Stimulated activated CD4-positive, alpha-beta T cell treated with anti-CD3 and anti-CD28 coated beads, Interleukin-15, amount 100 ng/mL, for 1 hour (primary cell): ENCODE data around the gene CSN2.
"Not testable (repeated sequence)": the region's sequence is repeated elsewhere in the genome, so short reads cannot be mapped to it uniquely, and the experiment has no call there.

ENCODE experiments used
- DNase-seq, 2 donors: peaks; one replicate each; pipeline ENCODE4 v3.0.0-alpha.2; 2020; ENCODE audit warnings: low read depth in 1 of 2, low spot score in 1 of 2

CSN2 gene, protein sequence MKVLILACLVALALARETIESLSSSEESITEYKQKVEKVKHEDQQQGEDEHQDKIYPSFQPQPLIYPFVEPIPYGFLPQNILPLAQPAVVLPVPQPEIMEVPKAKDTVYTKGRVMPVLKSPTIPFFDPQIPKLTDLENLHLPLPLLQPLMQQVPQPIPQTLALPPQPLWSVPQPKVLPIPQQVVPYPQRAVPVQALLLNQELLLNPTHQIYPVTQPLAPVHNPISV

DNA sequence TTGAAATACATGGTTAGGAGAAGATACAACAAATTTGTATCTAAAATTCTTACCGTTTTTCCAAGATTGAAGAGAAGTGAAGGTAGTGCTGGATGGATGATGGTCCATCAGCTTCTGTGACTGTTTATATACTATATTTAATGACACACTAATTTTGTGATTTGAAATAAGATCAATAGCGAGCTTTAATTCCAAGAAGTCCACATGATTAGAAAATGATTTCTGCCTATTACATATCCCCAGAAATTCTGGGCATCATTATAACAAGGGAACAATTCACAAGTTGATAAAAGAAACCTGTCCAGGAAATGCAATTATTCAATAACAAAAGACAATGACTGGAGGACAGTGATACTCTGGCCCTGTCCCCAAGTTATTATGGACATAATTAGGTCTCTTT is at the start of gene CSN2:
Gene CSN2, minus strand, starts transcription at position 101 of the 400 bp plus-strand sequence. CDS start 4,733 bp downstream, outside the sequence.
- DNase-seq: no peak

DNA sequence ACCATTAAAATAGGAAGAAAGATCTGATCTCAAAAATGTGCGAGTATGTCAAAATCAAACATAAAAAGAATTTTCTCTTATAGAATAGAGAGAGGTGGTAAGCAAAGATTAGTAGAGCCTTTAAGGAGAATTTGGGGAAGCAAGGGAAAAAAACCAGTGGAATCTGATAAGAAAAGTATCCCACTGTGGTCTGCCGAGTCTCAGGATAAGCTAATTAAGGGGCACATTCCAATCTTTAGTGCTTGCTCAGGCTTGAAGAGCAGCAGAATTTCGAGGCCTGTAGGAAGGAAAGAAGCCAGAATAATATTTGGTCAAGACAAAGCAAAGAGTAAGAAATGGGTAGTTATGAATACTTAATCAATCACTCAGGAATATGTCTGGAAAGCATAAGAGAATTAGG is 43.2 kb upstream of the CSN2 start:
- no peak for DNase-seq

DNA sequence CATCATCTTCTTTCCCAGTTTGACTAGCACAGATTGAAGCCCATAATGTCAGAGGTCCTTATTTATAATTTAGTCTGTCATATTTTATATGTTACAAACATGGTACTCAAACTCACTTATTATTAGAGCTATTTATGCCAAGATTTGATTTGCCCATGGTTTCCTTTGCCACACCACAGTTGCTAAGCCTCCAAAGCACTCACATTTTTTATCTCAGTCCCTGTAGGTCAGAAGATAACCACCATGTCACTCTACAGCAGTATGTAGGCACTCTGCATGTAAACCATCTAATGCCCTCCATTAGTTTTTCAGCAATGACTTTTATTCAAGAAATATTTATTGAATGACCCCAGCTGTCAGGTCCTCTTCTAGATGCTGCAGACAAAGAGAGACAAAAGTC is 37.0 kb upstream of the CSN2 start:
- no peak for DNase-seq

DNA sequence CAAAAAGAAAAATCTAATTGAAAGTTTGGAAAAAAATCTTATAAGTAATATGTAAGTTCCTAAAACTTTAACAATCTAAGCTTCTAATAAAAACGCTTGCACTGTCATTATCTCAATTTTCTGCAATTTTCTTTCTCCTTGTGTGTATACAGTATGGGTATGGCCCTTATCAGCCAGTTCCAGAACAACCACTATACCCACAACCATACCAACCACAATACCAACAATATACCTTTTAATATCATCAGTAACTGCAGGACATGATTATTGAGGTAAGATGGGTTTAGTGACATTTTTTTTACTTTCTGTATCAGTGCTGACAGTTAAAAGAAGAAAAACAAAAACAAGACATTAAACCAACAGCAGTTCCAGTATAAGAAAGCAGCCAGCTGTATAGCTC is 35.2 kb upstream of the CSN2 start:
- no peak for DNase-seq

DNA sequence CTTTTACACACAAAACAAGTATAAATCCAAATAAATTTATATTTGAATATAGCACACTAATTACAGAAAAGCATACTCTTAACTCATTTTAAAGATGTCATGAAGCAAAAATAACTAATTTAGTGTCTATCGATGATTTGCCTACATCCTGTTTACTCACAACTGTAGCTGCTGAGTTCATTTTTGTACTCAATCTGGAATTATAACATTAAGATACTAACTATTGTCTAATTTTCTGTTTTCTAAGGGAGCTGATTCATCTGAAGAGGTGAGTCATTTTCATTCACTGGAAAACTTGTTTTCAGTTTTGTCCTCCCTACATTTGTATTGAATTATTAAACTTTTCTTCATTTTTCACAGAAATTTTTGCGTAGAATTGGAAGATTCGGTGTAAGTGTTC is 33.9 kb upstream of the CSN2 start:
- no peak for DNase-seq

DNA sequence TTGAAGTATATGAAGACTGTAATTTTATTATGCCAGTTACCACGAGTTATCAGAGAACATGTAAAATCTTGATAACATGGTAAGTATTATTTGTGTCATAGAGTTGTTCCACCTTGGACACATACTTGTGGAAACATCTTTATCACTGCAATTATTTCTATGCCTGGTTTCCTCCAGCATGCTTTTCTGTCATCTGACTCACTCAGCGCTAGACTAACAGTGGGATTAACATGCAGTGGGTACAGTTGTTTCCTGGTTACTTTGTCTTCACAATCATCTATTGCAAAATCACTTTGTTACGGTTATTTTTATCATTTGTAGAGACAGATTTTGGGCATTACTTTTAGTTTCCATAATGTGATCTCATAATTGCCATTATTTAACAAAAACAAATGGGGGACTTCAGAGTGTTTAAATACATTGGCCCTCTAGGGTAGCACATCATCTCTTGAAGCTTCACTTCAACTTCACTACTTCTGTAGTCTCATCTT is 30.0 kb upstream of the CSN2 start, which contains the start of gene STATH:
Gene STATH, plus strand, starts transcription at position 441 of the 491 bp plus-strand sequence. CDS start 2,472 bp downstream, outside the sequence.
- no peak for DNase-seq

DNA sequence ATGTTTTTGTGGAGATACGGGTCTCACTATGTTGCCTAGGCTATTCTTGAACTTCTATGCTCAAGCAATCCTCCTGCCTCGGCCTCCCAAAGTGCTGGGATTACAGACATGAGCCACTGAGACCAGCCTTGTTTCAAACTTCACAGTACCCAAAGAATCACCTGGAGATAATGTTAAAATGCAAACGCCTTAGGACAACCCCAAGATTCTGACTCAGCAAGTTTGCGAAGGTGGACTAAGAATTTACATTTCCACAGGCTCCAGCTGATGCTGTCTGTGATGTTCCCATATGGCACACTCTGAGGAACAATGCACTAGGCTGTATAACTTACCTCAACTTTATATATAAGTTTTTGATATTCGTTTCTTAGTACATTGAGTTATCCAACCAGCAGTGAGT is 29.3 kb upstream of the CSN2 start:
- DNase-seq: no peak

DNA sequence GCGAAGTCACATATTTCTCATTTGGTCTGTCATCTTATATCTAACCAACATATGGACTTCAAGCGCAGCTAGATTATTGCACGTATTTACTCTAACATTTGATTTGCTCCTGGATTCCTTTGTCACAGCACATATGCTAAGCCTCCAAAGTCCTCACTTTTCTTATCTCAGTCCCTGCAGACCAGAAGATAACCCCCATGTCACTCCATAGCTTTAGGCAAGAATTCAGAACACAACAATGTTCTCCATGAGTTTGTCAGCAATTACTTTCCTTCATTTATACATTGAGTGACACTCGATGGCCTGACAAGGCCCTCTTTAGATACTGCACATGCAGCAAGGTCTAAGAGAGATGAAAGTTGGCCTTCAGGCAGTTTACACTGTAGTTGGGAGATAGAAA is 25.5 kb upstream of the CSN2 start:
- no peak for DNase-seq

DNA sequence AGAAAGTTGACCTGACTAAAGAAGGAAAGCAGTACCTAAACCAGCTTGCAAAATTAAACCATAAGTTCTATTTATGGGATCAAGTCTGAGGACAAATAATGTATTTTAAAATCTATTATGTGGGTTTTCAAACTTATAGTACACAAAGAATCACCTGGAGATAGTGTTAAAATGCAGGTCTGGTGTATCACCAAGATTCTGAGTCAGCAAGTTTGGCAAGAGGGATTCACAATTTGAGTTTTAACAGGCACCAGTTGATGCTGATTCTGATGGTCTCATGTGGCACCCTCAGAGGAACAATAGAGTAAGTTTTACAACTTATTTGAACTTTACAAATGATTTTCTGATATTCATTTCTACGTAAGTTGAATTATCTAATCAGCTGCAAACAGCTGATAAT is 21.1 kb upstream of the CSN2 start:
- DNase-seq: no peak

DNA sequence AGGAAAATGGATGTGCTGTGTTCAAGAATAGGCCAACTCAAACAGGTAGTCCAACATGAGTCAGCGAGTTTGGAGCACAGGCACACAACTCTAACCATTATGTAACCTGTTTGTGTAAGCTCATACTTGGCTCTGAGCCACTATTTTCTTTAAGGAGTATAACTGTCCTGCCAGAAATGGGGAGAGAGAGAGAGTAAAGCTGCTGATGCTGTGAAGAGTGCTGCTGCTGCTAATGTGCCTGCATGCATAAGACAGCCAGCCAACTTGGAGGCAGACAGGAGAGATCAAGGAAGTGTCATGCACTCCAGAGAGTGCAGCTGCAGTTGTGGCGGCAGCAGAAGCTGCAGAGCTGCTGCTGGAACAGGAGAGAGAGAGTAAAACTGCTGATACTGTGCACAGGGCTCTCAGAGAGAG is 18.5 kb upstream of the CSN2 start:
- no peak for DNase-seq

DNA sequence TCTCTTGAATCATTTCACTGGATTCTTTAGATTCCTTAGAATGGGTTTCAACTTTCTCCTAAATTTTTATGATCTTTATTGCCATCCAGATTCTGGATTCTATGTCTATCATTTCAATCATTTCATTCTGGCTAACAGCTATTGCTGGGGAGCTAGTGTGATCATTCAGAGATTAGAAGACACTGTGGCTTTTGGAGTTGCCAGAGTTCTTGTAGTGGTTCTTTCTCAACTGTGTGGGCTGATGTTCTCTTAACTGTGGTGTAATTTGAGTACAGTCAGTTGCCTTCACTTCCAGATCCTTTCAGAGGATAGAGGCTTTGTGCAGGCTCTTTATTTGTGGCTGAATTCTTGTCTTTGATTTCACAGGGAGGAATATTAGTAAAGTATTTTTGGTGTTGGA is 12.1 kb upstream of the CSN2 start:
- DNase-seq: no peak

DNA sequence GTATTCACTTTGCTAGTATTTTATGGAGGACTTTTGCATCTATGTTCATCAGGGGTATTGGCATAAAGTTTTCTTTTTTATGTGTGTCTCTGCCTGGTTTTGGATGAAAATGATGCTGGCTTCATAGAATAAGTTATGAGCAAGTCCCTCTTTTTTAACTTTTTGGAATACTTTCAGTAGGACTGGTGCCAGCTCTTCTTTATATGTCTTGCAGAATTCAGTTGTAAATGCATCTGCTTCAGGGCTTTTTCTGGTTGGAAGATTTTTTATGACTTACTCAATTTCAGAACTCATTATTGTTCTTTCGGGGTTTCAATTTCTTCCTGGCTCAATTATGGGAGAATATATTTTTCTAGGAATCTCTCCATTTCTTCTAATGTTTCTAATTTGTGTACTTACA is 9.1 kb upstream of the CSN2 start:
- DNase-seq: no peak

DNA sequence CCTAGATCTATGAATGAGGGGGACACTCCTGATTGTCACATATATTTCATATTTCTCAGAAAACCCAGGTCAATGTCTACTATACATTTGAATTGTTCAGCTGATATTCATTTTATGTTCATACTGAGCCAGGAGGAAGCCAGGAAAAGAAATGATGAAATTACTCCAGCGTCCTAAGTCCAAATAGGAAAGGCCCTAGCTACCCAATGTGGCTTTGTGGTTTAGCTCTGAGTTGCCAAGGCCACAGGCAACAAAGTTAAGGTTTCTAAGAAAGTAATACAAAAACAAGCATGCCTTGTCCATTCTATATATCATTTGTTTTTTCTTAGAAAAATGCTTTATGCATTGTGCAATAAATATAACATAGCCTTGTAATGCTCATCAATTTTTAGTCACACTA is 4.5 kb upstream of the CSN2 start:
- no peak for DNase-seq

DNA sequence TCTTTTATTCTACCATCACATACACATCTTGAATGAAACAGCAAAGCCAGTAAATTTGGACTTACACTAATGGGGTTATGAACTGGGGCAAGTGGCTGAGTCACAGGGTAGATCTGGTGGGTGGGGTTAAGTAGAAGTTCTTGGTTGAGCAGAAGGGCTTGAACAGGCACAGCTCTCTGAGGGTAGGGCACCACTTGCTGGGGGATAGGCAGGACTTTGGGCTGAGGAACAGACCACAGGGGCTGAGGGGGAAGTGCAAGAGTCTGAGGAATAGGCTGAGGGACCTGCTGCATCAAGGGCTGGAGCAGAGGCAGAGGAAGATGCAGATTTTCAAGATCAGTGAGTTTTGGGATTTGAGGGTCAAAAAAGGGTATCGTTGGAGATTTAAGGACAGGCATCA is 8.3 kb downstream of the CSN2 start:
- DNase-seq: no peak

DNA sequence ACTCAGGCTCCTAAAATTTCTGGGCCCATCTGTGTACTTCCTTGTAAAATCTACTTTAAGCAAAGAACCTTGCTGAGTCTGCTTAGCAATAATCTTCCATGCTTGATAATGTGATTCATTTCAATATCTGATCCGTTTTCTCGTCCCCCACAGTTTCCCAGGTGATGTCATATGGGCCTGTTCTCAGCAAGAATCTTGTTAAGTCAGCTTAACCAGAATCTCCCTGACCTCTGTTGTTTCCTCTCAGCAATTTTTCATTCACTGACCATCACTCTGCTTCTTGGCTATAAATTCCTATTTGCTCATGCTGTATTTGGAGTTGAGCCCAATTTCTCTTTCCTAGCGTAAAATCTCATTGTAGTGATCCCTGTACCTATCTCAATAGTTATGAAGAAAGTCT is 13.9 kb downstream of the CSN2 start:
- no peak for DNase-seq

DNA sequence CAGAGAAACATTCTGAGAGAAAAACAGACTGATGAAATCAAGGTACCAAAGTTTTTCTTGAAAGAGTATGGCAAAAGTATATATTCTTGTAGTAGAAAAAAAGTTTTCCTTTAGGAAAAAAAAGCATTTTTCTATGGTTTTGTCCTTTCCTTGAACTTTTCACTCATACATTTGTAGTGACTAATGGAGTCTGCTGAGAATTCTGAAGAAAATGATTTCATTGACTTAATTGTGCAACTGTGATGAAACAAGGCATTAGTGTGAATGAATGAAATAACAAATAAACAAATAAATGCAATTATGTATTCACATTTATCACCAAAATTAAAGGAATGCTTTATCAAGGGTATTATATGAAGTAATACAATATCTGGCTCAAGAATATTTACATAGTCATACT is 29.0 kb downstream of the CSN2 start:
- DNase-seq: no peak

DNA sequence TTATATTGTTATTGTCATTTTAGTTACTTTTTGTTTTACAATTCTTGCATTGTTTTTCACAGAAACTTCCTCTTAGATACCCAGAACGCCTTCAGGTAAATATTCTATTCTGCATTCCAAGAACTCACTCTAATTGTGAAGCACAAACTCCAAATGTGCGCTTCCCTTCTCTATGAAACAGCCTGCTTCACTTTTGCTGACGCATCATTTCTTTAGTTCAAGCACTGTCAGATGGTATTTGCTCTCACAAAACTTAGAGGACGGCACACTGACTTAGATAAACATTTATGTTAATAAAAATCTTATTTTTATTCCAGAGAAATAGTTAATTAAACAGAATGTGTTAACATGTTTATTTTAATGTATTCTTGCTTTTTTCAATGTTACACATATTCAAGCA is 31.4 kb downstream of the CSN2 start:
- no peak for DNase-seq

DNA sequence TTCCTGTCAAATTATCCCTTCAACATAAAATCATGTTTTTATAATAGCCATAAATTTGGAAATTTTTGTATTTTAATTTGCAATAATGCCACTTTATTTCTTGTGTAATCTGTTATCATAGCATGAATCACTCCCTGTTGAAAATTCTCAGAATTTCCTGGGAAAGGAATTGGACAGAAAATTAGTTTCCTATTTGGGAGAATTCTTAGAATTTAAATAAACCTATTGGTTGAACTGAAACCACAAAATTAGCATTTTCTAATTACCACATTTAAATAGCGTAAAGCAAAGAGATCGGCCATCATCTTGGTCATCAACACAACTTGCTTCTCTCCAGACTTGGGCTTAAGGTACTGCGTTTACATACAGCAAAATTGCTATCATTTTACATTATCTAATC is 34.8 kb downstream of the CSN2 start, which contains the start of gene CSN1S1:
Gene CSN1S1, plus strand, starts transcription at position 301 of the 400 bp plus-strand sequence. CDS start 1,488 bp downstream, outside the sequence.
- no peak for DNase-seq

DNA sequence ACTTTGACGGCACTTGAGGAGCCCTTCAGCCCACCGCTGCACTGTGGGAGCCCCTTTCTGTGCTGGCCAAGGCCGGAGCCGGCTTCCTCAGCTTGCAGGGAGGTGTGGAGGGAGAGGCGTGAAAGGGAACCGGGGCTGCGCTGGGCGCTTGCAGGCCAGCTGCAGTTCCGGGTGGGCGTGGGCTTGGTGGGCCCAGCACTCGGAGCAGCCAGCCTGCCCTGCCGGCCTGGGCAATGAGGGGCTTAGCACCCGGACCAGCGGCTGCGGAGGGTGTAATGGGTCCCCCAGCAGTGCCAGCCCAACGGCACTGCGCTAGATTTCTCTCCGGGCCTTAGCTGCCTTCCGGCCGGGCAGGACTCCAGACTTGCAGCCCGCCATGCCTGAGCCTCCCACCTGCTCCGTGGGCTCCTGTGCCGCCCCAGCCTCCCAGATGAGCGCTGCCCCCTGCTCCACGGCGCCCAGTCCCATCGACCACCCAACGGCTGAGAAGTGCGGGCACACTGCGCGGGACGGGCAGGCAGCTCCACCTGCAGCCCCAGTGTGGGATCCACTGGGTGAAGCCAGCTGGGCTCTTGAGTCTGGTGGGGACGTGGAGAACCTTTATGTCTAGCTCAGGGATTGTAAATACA is 41.6 kb downstream of the CSN2 start:
- DNase-seq: not testable (repeated sequence)

DNA sequence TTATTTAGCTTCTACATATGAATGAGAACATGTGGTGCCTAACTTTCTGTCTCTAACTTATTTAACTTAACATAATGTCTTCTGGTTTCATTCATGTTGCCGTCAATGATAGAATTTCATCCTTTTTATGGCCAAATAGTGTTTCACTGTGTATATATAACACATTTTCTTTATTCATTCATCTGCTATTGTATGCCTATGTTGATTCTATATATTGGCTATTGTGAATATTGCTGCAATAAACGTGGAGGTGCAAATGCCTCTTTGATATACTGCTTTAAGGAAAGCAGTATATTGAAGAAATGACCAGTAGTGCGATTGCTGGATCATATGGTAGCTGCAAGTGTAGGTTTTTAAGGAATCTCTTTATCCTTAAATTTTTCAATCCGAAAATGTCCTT is 44.7 kb downstream of the CSN2 start:
- no peak for DNase-seq

DNA sequence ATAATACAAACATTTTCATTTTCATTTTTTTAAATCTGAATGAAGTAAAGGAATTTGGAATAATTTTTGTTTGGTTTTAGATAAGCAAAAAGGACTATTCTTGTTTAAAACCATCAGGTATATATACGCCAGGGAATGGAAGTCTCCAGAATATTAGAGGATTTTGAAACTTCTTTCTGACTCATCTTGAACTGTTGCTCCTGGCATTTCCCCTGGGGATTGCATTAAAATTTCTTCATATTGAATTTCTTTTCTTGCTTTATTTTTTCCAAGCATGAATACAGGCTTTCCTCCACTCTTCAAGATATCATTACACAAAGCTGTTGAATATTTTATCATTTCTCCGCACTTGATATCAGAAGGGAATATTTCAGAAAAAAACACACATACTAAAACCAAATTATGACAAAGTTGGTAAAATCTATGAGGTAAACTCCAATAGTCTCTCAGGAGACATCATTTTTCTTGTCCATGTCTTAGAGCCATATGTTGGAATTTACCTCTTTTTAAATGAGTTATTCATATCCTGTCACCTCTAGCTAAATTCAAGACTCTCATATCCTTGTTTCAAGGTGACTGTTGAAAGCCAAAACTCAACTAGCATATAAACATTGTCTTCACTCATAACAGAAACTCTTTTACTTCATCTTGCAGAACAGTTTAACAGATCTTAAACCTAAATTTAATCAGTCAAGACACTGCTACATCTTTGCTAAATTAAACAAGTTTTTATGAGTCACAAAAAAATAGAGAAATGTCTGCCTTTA is 55.3 kb downstream of the CSN2 start:
- no peak for DNase-seq

DNA sequence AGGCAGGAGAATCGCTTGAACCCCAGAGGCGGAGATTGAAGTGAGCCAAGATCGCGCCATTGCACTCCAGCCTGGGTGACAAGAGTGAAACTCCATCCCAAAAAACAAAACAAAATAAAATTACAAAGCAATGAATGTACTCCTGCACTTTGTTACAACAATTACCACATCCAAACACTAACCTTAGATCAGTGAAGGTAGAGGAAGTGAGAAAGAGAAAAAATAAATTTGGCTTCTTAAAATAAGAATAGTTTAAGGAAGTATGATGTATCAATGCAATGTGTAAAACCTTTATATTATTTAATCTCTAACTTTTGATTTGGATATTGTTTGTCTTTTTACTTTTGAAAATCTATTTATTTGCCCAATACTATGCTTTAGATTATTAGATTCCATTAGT is 56.3 kb downstream of the CSN2 start:
- no peak for DNase-seq
